Mesothelial cell of epicardium (in vitro differentiated cells): ENCODE measurements around the gene BLTP1. TPM values are rescaled to one million over a fixed set of nuclear protein-coding genes. Genes with fewer than 3 reads are reported as not detected.

Experiments used
- DNase-seq, 2 experiments: peaks; one replicate each; pipeline ENCODE4 v3.0.0; 2021; ENCODE audit warnings: low spot score in 2 of 2; ENCODE audit not compliant: unreplicated experiment in 2 of 2
- H3K27ac Mint-ChIP-seq: 2 replicates; pipeline ENCODE4 v1.8.0; 2021; ENCODE audit warnings: mixed read lengths
- H3K27me3 Mint-ChIP-seq: 2 replicates; pipeline ENCODE4 v1.8.0; 2021; ENCODE audit warnings: low read depth, mixed read lengths
- H3K36me3 Mint-ChIP-seq: 2 replicates; pipeline ENCODE4 v1.8.0; 2021; ENCODE audit warnings: mixed read lengths
- H3K4me1 Mint-ChIP-seq: 2 replicates; pipeline ENCODE4 v1.8.0; 2021; ENCODE audit warnings: mixed read lengths
- H3K4me3 Mint-ChIP-seq: 2 replicates; pipeline ENCODE4 v1.8.0; 2021; ENCODE audit warnings: mild to moderate bottlenecking, moderate library complexity, mixed read lengths
- H3K9me3 Mint-ChIP-seq: 2 replicates; pipeline ENCODE4 v1.8.0; 2021; ENCODE audit warnings: mixed read lengths
- CTCF ChIP-seq: fragments of 200-600 bp; sonication (generic); IDR thresholded peaks from one replicate; pipeline ENCODE4 v1.5.0; 2021; ENCODE audit warnings: antibody characterized with exemption; ENCODE audit not compliant: unreplicated experiment
- total RNA-seq: library from RNA; stranded (reverse); gene quantifications from 3 replicates; pipeline ENCODE4 v1.2.1, GENCODE V29; 2021

Gene BLTP1
- total RNA-seq, 1 donor from 2014 or later, result 75.7 TPM

- no peaks in the 10 kb centered on the region for H3K27me3 Mint-ChIP-seq
- H3K9me3 Mint-ChIP-seq, result peaks cover 3% of the 10 kb centered on the region
- DNase-seq, result no peak
- no peak overlapping the region for H3K27ac Mint-ChIP-seq
- H3K4me3 Mint-ChIP-seq, result no peak overlapping the region
- H3K36me3 Mint-ChIP-seq, result peaks cover 5% of the 10 kb centered on the region
- no peak for TF ChIP-seq CTCF
- H3K4me1 Mint-ChIP-seq, result no peaks in the 10 kb centered on the region
Measured at GRCh38 chr4:122171323-122171722, 19.2 kb downstream of the BLTP1 start.

- no peaks in the 10 kb centered on the region for H3K4me1 Mint-ChIP-seq
- H3K27me3 Mint-ChIP-seq, result no peaks in the 10 kb centered on the region
- no peak overlapping the region for H3K27ac Mint-ChIP-seq
- H3K4me3 Mint-ChIP-seq, result no peak overlapping the region
- no peaks in the 10 kb centered on the region for H3K9me3 Mint-ChIP-seq
- H3K36me3 Mint-ChIP-seq, result peaks cover 10% of the 10 kb centered on the region
- no peak for DNase-seq
- TF ChIP-seq CTCF, result no peak
Measured at GRCh38 chr4:122172266-122172665, 20.1 kb downstream of the BLTP1 start.

GRCh38 chr4:122178961-122179360 lies 26.8 kb downstream of the BLTP1 start:
- Mint-ChIP-seq H3K4me3 (no peak overlapping the region), H3K4me1 (no peaks in the 10 kb centered on the region), H3K9me3 (no peaks in the 10 kb centered on the region), H3K27ac (no peak overlapping the region), H3K27me3 (no peaks in the 10 kb centered on the region), H3K36me3 (peaks cover 23% of the 10 kb centered on the region)
- no peak for DNase-seq
- no peak for TF ChIP-seq CTCF

DNA sequence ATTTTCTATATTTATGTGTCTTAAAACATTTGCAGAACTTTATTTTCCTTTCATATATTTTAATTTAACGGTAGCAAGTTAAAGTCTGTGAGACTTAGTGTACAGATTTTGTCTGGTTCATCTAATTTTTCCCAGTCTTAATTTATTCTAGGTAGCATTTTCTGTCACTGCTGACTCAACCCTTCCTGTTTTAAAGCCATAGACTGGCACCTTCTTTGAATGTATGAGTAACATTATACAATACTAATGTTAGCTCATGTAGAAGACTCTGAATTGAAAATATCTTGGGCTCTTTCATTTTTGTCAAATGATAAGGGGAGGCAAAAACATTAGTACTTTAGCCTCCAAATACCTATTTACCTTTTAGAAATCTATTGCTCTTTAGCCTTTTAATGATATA lies 43.6 kb downstream of the BLTP1 start:
- TF ChIP-seq CTCF, result no peak
- Mint-ChIP-seq H3K4me1 (no peaks in the 10 kb centered on the region), H3K9me3 (no peaks in the 10 kb centered on the region), H3K27ac (no peak overlapping the region), H3K4me3 (no peak overlapping the region), H3K27me3 (no peaks in the 10 kb centered on the region), H3K36me3 (peaks cover 18% of the 10 kb centered on the region)
- no peak for DNase-seq

Other genes starting within 250 kb of the BLTP1 start
- 0.18 to 0.34 TPM (median 0.29 TPM) in 3 replicates for gene TRPC3, start 200.3 kb upstream of the BLTP1 start, total RNA-seq
- gene ADAD1, start 226.7 kb downstream of the BLTP1 start, total RNA-seq, result not detected in 3 replicates